ENCODE data around the gene FABP3. TPM values are rescaled to one million over a fixed set of nuclear protein-coding genes. Genes with fewer than 3 reads are reported as not detected.

Gene FABP3
- total RNA-seq, 4 donors from 2014 or later = 886 to 2,424 (median 1,240) TPM

- H3K4me3 ChIP-seq = no peak overlapping the region
- intact Hi-C loops (cut with DNase I; ENCODE audit: low total_unique reads) (no loop called here), in situ Hi-C loops (cut with MboI; ENCODE audit: low sequenced_read_pairs in 4 of 4) (no loop called here)
- H3K27me3 ChIP-seq = no peaks in the 10 kb centered on the region
- no peaks in the 10 kb centered on the region for H3K4me1 ChIP-seq
- no peaks in the 10 kb centered on the region for H3K36me3 ChIP-seq
- no peaks in the 10 kb centered on the region for H3K9me3 ChIP-seq
- no peak for DNase-seq
- no peak overlapping the region for H3K27ac ChIP-seq
- TF ChIP-seq CTCF (IDR thresholded peaks at IDR 0.05 in 4 of 5, conservative IDR thresholded peaks at IDR 0.05 in 1 of 5) = no peak
- no peak for TF ChIP-seq POLR2A (IDR thresholded peaks at IDR 0.05)
- ATAC-seq = no peak
These were observed 28.4 kb upstream of the FABP3 start for GRCh38 chr1:31401241-31401640.

- ATAC-seq (no peak), DNase-seq (no peak)
- no peaks in the 10 kb centered on the region for H3K9me3 ChIP-seq
- no peaks in the 10 kb centered on the region for H3K36me3 ChIP-seq
- in situ Hi-C loops (cut with MboI; ENCODE audit: low sequenced_read_pairs in 4 of 4) (no loop called here), intact Hi-C loops (cut with DNase I; ENCODE audit: low total_unique reads) (no loop called here)
- H3K4me3 ChIP-seq = no peak overlapping the region
- H3K27ac ChIP-seq = no peak overlapping the region
- H3K27me3 ChIP-seq = no peaks in the 10 kb centered on the region
- H3K4me1 ChIP-seq = no peaks in the 10 kb centered on the region
- TF ChIP-seq POLR2A (IDR thresholded peaks at IDR 0.05) (no peak), CTCF (IDR thresholded peaks at IDR 0.05 in 4 of 5, conservative IDR thresholded peaks at IDR 0.05 in 1 of 5) (no peak)
These were observed 27.5 kb upstream of the FABP3 start for GRCh38 chr1:31400393-31400792.

- TF ChIP-seq POLR2A (IDR thresholded peaks at IDR 0.05) = no peak
- TF ChIP-seq CTCF (IDR thresholded peaks at IDR 0.05 in 4 of 5, conservative IDR thresholded peaks at IDR 0.05 in 1 of 5) = no peak
These were observed 27.1 kb upstream of the FABP3 start for GRCh38 chr1:31399976-31400375.

GRCh38 chr1:31398246-31398645 is 25.4 kb upstream of the FABP3 start:
- in situ Hi-C loops (cut with MboI; ENCODE audit: low sequenced_read_pairs in 4 of 4) = no loop called here

More at GRCh38 chr1:31399976-31400375, 27.1 kb upstream of the FABP3 start:
- Histone ChIP-seq H3K9me3 (no peaks in the 10 kb centered on the region), H3K27ac (no peak overlapping the region), H3K36me3 (no peaks in the 10 kb centered on the region), H3K4me1 (no peaks in the 10 kb centered on the region), H3K4me3 (no peak overlapping the region), H3K27me3 (no peaks in the 10 kb centered on the region)
- intact Hi-C loops (cut with DNase I; ENCODE audit: low total_unique reads) (no loop called here), in situ Hi-C loops (cut with MboI; ENCODE audit: low sequenced_read_pairs in 4 of 4) (no loop called here)
- DNase-seq = no peak
- no peak for ATAC-seq

More at GRCh38 chr1:31398246-31398645, 25.4 kb upstream of the FABP3 start:
- Histone ChIP-seq H3K4me1 (peaks cover 5 to 8% of the 10 kb centered on the region in 2 donors), H3K27ac (no peak overlapping the region), H3K4me3 (no peak overlapping the region), H3K9me3 (no peaks in the 10 kb centered on the region), H3K36me3 (no peaks in the 10 kb centered on the region), H3K27me3 (no peaks in the 10 kb centered on the region)
- intact Hi-C loops (cut with DNase I; ENCODE audit: low total_unique reads) = no loop called here
- TF ChIP-seq POLR2A (IDR thresholded peaks at IDR 0.05) (no peak), CTCF (IDR thresholded peaks at IDR 0.05 in 4 of 5, conservative IDR thresholded peaks at IDR 0.05 in 1 of 5) (no peak)
- DNase-seq (no peak), ATAC-seq (no peak)
